BJ (cell line): ENCODE results near the gene FOSL2. TPM values are rescaled to one million over a fixed set of nuclear protein-coding genes. Genes with fewer than 3 reads are reported as not detected.

Experiments
- CTCF ChIA-PET: fragments of 350-600 bp; formaldehyde crosslinking; extraction: SDS; loops from one replicate; lab custom pipeline; 2021; ENCODE audit warnings: antibody characterized with exemption, inconsistent platforms; lab: Yijun Ruan, JAX
- POLR2A ChIA-PET: fragments of 300-600 bp; sonication (Branson Sonifier 250); formaldehyde crosslinking; extraction: SDS; loops from one replicate; lab custom pipeline; 2021; ENCODE audit warnings: antibody characterized with exemption; lab: Charles Lee
- DNase-seq: peaks from one replicate; pipeline ENCODE4 v3.0.0-alpha.2; 2011; ENCODE audit warnings: low read depth
- H3K27me3 ChIP-seq: 2 replicates; pipeline ENCODE4 v1.6.0; 2011; ENCODE audit warnings: low read length; ENCODE audit not compliant: control insufficient read depth, insufficient read depth
- H3K36me3 ChIP-seq: 2 replicates; pipeline ENCODE4 v1.5.1; 2011; ENCODE audit warnings: low read length; ENCODE audit not compliant: control insufficient read depth, insufficient read depth
- H3K4me3 ChIP-seq: 2 replicates; pipeline ENCODE4 v1.5.1; 2011; ENCODE audit warnings: low read depth, mild to moderate bottlenecking, control low read depth, low read length
- CTCF ChIP-seq: IDR thresholded peaks from 2 replicates; pipeline ENCODE4 v1.5.1; 2011; ENCODE audit warnings: low read depth, mild to moderate bottlenecking, control low read depth, inconsistent platforms, low read length, moderate library complexity; ENCODE audit not compliant: insufficient read depth
- polyA plus RNA-seq: library from polyadenylated mRNA; depleted of rRNA; stranded (reverse); fragments of >200 nt; gene quantifications from 2 replicates; pipeline ENCODE4 v1.2.3, GENCODE V29; 2011

Gene FOSL2
- polyA plus RNA-seq, 1 experiment = 52.5 TPM

- no peak for TF ChIP-seq CTCF
- no peak for DNase-seq
- Histone ChIP-seq H3K27me3 (no peaks in the 10 kb centered on the region; the same call in 1 of the 2 replicates), H3K4me3 (no peak overlapping the region), H3K36me3 (no peaks in the 10 kb centered on the region)
- ChIA-PET CTCF (interaction anchor here (0.7 to 1.4 kb wide), 2 partner anchors 9 to 12 kb away, joined by 3 to 4 read pairs; no protein-coding TSS in a partner anchor), POLR2A (no interaction called here)
Measured at GRCh38 chr2:28377984-28378678, 14.5 kb upstream of the FOSL2 start.

GRCh38 chr2:28378679-28379584 lies 13.7 kb upstream of the FOSL2 start:
- Histone ChIP-seq H3K27me3 (no peaks in the 10 kb centered on the region), H3K36me3 (no peaks in the 10 kb centered on the region), H3K4me3 (no peak overlapping the region)
- ChIA-PET POLR2A (no interaction called here), CTCF (interaction anchor here (0.7 to 1.4 kb wide), 2 partner anchors 9 to 13 kb away, joined by 3 to 4 read pairs; no protein-coding TSS in a partner anchor)
- no peak for DNase-seq
- no peak for TF ChIP-seq CTCF

- POLR2A ChIA-PET = interaction anchor here (0.6 kb wide), 1 partner anchor 14 kb away, joined by 4 read pairs; no protein-coding TSS in a partner anchor
- DNase-seq = no peak
- no peak for TF ChIP-seq CTCF
- CTCF ChIA-PET = interaction anchor here (0.6 kb wide), 2 partner anchors 16 to 49 kb away, joined by 3 to 4 read pairs; no protein-coding TSS in a partner anchor
- H3K36me3 ChIP-seq = no peaks in the 10 kb centered on the region
- no peaks in the 10 kb centered on the region for H3K27me3 ChIP-seq
- no peak overlapping the region for H3K4me3 ChIP-seq
Measured at GRCh38 chr2:28380219-28380618, 12.4 kb upstream of the FOSL2 start.

- no peak for DNase-seq
- ChIA-PET POLR2A (no interaction called here), CTCF (interaction anchor here (1.6 kb wide), 1 partner anchor 9 kb away, joined by 3 read pairs; no protein-coding TSS in a partner anchor)
- Histone ChIP-seq H3K27me3 (no peaks in the 10 kb centered on the region), H3K36me3 (no peaks in the 10 kb centered on the region), H3K4me3 (no peak overlapping the region)
- TF ChIP-seq CTCF = no peak
Measured at GRCh38 chr2:28381225-28382180, 11.2 kb upstream of the FOSL2 start.
